H4 (cell line): Measurements from ENCODE around the gene BMX. TPM values are rescaled to one million over a fixed set of nuclear protein-coding genes. Genes with fewer than 3 reads are reported as not detected.

Experiments used
- DNase-seq: peaks from one replicate; pipeline ENCODE4 v3.0.0-alpha.2; 2015; ENCODE audit warnings: low spot score
- total RNA-seq: library from RNA; depleted of rRNA; stranded (reverse); fragments of >200 nt; shearing (Covaris generic); gene quantifications from 2 replicates; pipeline ENCODE4 v1.2.3, GENCODE V29; 2014; rRNA removed

BMX gene
- total RNA-seq, 1 experiment from 2014 or later = not detected

- DNase-seq = no peak
Observed at GRCh38 chrX:15570145-15570544, 69.5 kb downstream of the BMX start.

GRCh38 chrX:15574017-15574416 is 73.4 kb downstream of the BMX start:
- no peak for DNase-seq

GRCh38 chrX:15576019-15576418 is 75.4 kb downstream of the BMX start:
- DNase-seq = peak; percentile 49

GRCh38 chrX:15579778-15580747 is 79.5 kb downstream of the BMX start:
- peak; percentile 7 for DNase-seq

- no peak for DNase-seq
Observed at GRCh38 chrX:15594371-15594770, 93.8 kb downstream of the BMX start.

GRCh38 chrX:15598026-15598425 is 97.4 kb downstream of the BMX start:
- no peak for DNase-seq

- no peak for DNase-seq
Observed at GRCh38 chrX:15599461-15599860, 98.9 kb downstream of the BMX start.

- DNase-seq = no peak
Observed at GRCh38 chrX:15600049-15600448, 99.4 kb downstream of the BMX start.

GRCh38 chrX:15600745-15601144 is 100.1 kb downstream of the BMX start, which contains the start of gene ACE2:
TSS of gene ACE2 (minus strand) at chrX:15600960. CDS start at chrX:15600911, 49 bp downstream.
- DNase-seq = no peak

GRCh38 chrX:15601932-15602331 is 101.3 kb downstream of the BMX start:
- DNase-seq = no peak

- DNase-seq = no peak
Observed at GRCh38 chrX:15602761-15603160, 102.2 kb downstream of the BMX start.

- DNase-seq = no peak
Observed at GRCh38 chrX:15605226-15605625, 104.6 kb downstream of the BMX start.

Other genes starting within 250 kb of the BMX start
- 16.1 and 17.5 TPM in 2 replicates for gene ASB9, start 230.7 kb upstream of the BMX start, total RNA-seq
- gene ASB11, start 185.2 kb upstream of the BMX start, total RNA-seq = not detected in 2 replicates
- 9.9 and 10.9 TPM in 2 replicates for gene PIGA, start 165.3 kb upstream of the BMX start, total RNA-seq
- 0.23 and 0.86 TPM in 2 replicates for gene VEGFD, start 116.4 kb upstream of the BMX start, total RNA-seq
- 117 and 126 TPM in 2 replicates for gene PIR, start 7.5 kb upstream of the BMX start, total RNA-seq
- not detected in 2 replicates for gene ACE2, start 100.2 kb downstream of the BMX start, total RNA-seq
- gene CLTRN, start 164.0 kb downstream of the BMX start, total RNA-seq = 0.12 TPM in 1 of 2 replicates, not detected in the other
- 4.5 and 6.0 TPM in 2 replicates for gene CA5B, start 237.5 kb downstream of the BMX start, total RNA-seq